Measurements from ENCODE around the gene NTN3.

NTN3 gene

DNA sequence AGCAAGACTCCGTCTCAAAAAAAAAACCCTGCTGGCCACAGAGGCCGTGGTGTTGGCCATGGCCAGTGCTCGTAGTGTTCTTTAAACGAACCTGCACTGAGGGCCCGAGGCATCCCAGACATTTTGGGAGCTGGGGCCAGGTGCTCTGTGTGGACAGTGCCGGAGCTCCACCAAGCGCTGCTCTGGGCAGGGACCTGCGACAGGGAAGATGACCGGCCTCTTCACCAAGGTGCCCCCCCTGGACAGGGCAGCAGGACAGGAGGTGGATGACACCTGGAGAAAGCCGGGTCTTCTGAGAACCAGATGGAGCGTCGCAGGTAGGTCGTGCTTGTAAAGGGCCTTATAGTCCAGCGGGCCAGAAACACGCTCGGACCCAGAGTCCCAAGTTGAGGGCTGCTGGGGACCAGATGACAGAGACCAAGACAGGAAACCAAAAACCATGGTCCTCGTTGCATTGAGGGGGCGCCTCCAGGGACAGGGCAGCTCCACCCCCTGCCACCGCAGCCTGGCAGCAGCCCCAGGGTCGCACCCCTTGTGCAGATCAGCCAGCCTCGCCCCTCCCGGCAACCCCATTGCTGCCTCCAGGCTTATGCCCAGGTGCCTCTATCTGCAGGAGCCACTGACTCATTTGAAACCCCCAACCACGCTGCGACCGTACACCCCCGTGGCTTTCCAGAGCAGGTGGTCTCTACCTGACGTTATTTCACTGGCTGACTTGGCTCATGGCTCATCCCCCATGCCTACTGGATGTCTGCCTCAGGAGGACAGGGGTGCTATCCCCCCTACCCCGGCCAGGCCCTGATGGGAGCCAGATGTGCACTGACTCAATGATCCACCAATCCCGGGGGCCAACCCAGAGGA, 4.2 kb upstream of the NTN3 start:
- no peak for DNase-seq (ENCODE audit: low read depth in 2 of 2)

DNA sequence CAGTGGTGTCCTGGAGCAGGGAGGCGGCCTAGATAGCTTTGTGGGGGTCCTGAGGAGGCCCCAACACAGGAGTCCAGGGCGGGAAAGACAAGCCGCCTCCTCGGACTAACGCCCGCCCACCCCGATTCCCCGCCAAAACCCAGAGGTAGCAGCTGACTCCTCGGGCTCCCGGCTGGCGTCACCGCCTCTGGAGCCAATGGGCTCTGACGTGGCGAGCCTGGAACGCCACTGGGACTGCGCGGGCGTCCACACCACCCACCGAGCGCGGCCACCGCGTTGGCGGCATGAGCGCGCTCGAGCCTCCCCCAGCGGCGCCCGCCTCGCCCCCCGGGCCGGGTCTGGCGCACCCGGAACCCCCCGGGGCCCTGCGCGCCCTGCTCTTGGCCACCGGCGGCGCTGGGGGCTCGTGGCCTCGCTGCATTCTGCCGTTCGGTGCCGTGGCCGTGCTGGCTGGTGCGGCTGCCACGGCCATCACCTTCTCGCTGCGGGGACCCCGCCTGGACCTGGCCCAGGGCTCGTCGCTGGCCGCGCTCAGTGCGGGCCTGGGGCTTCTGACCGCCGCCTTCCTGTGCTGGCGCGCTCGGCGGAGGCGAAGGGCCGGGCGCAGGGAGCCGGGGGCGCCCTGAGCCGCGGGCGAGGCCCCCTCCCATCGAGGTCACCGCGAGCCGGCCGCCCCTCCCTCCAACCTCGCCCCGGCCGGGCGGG, 3.4 kb upstream of the NTN3 start:
- no peak for DNase-seq (ENCODE audit: low read depth in 2 of 2)

DNA sequence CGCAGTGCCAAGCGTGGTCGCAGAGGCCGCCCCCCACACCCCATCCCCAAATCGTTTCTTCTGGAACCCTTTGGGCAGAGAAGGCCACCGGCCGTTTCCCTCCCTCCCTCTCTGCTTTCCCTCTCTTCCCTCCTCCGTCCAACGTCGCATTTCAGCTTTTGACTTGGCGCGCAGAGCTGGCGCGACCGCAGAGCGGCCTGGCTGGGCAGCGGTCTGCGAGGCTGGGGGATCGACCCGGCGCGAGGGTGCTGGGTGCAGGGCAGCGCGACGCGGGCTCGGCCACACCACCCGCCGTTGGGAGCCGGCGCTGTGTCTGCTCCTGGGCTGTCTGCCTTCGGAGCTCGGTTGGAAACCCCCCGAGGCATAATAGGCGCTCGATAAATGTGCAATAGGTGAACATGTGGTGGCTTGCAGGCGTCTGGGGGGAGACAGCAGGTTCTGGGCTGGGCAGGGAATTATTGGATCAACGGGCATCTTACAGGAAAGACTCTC, 2.8 kb upstream of the NTN3 start:
- no peak for DNase-seq (ENCODE audit: low read depth in 2 of 2)

DNA sequence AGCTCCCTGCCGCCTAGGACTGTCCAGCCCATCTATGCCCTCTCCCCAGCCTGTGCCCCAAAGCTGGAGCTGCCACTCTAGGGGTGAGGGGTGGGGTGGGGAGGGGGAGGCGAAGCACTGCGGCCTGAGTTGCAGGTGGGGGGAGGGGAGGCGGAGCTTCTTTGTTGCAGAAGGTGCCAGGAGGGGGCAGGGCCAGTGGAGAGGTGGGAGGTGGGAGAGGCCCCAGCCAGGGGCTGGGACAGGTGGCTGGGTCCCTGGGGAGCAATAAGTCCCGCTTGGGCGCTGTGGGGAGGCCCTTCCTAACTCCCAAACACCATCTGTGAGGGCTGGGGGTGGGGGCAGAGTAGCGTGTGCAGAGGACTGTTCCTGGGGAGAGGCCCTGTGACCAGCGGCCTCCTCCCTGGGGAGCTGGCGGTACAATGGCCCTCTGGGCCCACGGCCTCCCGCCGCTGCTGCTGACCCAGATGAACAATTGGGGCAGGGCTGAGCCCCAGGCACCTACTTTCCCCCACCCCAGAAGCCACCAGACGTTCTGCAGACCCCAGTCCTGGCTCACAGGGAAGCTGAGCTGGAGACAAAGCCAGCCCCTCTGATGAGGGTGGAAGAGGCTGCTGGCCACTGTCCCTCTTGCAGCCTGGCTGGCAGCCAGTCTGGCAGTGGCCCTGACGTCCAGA, 2.2 kb upstream of the NTN3 start:
- DNase-seq (ENCODE audit: low read depth in 2 of 2), result no peak

DNA sequence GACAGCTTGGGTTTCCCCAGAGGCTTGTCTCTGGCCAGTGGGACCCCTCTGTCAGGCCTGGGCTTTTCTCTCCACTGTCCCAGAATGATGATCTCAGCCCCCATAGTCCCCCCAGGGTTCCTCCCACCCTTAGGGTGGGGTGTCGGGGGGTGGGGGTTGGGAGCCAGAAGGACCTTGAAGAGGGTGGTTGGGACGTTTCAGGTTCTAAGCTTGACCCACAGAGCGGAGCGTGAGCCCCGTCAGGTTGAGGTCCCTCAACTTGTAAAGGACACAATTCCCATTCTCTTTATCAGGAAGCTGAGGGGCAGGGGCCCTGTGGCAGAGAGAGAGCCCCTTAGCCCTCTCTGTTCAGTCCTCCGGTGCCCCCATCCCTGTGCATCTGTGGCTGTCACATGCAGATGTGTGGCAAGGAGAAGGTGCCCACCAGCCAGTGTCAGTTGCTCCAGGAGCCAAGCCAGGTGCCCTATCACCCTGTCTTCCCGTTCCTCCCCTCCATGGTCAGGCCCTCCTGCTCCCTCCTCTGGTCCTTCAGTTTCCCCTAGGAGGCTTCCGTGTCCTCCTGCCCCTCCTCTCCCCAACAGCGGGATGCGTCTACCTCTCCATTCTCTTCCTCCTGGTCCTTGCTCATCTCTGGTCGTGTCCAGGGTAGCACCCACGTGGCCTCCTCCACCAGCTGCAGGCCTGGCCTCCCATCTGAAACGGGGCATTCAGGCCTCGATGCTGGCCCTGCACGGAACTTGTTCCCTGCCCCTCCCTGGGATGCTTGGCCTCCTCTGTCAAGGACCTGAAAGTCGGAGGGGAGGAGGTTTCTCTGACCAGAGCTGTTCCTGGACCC, 1.5 kb upstream of the NTN3 start:
- no peak for DNase-seq (ENCODE audit: low read depth in 2 of 2)

DNA sequence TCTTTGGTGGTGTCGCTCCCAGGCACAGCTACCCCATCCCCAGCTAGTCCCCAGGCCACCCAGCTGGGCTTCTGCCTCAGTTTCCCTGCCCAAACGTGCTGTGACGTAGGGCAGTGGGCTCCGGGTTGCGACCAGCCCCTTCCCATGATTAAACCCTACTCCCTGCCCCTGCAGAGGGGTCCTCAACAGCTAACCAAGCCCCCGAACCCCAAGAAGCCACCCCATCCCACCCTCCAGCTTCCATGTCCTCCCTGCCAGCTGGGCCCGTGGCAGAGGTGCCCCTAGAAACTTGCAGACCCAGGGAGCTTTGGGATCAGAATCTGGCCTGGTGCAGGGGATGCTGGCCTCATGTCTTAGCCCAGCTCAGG, 879 bp upstream of the NTN3 start:
- DNase-seq (ENCODE audit: low read depth in 2 of 2), result no peak

DNA sequence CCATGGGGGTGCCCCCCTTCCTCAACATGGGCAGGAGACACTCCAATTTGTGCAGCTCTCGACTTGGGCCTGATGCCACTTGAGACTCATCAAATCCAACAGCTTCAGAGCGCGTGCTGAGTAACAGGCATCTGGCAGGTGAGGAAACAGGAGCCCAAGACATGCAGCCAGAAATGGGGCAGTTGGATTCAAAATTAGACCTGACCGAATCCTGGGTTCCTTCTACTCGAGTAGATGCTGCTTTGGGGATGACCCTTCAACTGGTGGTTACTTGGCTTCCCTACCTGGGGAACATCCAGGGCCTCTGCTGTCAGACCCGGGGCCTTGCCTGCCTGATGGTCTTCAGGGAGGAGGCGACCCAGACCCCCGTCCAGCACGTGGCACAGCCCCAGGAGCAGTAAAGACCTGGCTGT, 488 bp upstream of the NTN3 start:
- DNase-seq (ENCODE audit: low read depth in 2 of 2), result no peak

DNA sequence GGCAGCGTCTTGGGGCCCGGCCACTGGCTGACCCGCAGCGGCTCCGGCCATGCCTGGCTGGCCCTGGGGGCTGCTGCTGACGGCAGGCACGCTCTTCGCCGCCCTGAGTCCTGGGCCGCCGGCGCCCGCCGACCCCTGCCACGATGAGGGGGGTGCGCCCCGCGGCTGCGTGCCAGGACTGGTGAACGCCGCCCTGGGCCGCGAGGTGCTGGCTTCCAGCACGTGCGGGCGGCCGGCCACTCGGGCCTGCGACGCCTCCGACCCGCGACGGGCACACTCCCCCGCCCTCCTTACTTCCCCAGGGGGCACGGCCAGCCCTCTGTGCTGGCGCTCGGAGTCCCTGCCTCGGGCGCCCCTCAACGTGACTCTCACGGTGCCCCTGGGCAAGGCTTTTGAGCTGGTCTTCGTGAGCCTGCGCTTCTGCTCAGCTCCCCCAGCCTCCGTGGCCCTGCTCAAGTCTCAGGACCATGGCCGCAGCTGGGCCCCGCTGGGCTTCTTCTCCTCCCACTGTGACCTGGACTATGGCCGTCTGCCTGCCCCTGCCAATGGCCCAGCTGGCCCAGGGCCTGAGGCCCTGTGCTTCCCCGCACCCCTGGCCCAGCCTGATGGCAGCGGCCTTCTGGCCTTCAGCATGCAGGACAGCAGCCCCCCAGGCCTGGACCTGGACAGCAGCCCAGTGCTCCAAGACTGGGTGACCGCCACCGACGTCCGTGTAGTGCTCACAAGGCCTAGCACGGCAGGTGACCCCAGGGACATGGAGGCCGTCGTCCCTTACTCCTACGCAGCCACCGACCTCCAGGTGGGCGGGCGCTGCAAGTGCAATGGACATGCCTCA, 773 bp downstream of the NTN3 start:
- DNase-seq (ENCODE audit: low read depth in 2 of 2), result no peak

DNA sequence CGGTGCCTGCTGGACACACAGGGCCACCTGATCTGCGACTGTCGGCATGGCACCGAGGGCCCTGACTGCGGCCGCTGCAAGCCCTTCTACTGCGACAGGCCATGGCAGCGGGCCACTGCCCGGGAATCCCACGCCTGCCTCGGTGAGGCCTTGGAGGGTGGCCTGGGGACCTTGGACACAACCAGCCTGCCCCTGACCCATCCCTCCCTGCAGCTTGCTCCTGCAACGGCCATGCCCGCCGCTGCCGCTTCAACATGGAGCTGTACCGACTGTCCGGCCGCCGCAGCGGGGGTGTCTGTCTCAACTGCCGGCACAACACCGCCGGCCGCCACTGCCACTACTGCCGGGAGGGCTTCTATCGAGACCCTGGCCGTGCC, 1.4 kb downstream of the NTN3 start:
- DNase-seq (ENCODE audit: low read depth in 2 of 2), result no peak

DNA sequence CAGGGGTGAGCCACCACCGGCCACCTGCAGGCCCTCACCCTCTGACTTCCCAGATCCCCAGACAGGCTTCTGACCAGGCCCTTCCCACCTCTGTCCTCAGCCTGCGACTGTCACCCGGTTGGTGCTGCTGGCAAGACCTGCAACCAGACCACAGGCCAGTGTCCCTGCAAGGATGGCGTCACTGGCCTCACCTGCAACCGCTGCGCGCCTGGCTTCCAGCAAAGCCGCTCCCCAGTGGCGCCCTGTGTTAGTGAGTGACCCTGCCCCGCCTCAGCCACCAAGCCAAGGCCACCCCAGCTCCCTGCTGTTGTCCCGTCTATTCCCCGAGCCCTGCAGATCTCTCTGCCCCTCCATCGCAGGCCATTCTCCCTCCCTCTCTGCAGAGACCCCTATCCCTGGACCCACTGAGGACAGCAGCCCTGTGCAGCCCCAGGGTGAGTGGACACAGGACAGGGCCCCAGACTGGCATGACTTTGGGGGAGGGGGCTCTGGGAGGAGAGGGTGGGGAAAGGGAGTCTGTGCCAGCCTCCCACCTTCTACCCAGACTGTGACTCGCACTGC, 1.9 kb downstream of the NTN3 start:
- no peak for DNase-seq (ENCODE audit: low read depth in 2 of 2)

DNA sequence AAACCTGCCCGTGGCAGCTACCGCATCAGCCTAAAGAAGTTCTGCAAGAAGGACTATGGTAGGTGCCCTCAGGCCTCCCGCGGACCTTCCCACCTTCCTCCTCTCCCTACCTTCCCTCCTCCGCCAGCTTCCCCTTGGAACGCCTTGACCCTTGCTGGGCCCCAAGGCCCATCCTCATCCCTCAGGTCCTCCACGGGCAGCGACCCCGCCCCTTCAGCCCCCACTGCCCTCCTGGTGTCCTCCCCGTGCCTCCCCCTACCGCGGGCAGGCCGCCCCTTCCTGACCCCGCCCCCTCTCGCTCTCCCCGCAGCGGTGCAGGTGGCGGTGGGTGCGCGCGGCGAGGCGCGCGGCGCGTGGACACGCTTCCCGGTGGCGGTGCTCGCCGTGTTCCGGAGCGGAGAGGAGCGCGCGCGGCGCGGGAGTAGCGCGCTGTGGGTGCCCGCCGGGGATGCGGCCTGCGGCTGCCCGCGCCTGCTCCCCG, 2.4 kb downstream of the NTN3 start:
- DNase-seq (ENCODE audit: low read depth in 2 of 2), result peak in 1 of 2 donors; percentile 32

DNA sequence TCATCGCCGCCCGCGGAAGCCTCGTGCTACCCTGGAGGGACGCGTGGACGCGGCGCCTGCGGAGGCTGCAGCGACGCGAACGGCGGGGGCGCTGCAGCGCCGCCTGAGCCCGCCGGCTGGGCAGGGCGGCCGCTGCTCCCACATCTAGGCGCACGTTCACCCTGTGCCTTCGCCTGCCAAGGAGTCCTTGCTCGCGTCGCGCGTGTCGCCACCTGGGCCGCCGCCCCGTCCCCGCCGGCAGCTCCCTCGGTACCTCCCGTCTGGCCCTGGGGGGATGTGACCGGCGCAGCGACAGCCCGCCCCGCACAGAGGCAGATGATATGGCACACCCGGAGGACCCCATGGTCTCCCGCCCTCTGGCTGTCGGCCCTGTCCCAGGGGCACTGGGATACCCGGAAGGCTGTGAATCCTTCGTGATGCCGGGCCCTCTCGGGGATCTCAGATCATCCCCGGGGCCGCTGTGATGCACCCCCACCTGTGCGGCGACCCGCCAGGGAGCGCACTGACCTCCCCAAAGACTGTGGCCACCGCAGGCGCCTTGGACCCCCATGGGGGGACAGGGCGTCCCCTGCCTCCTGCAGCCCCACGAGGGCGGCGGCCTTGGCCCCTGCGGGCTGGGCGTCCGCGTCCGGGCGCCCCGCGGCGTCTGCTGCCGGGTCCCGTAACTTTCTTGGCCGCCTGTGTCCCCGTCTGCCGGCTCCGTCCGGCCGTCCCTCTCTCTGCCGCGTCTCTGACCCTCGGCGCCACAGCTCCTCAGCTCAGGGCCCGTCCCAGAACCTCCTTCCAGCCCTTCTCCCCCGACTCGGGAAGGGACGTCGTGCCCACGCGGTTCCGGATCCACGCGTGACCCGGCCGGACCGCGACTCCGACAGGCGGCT, 3.1 kb downstream of the NTN3 start:
- DNase-seq (ENCODE audit: low read depth in 2 of 2), result peak; percentile 41 to 45

DNA sequence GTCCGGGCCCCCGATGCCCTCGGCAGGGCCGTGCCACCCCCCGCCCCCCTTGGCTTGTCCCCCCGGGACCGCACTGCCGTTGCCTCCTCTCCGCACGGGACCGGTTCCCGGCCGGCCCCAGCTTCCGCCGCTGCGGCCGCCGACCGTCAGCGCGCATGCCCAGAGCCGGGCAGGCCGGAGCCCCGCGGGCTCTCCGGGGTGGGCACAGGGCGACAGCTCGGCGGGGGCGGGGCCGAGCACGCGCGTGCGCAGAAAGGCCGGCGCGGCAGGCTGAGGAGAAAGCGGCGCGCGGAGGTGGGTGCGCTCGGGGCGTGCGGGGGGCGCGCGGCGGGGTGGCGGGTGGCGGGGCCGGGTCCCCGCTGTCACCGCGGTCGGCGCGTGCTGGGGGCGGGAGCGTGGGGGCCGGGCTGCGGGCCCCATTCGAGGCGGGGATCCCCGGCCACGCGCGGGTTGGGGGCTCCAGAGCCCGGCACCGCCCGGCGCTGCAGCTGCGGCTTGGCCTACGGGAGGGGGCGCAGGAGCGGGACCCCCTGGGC, 3.8 kb downstream of the NTN3 start, which contains the start of gene TBC1D24:
Gene TBC1D24, plus strand, starts transcription at position 251 of the 536 bp plus-strand sequence. CDS start 21,022 bp downstream, outside the sequence.
- DNase-seq (ENCODE audit: low read depth in 2 of 2), result peak; percentile 69 to 84

DNA sequence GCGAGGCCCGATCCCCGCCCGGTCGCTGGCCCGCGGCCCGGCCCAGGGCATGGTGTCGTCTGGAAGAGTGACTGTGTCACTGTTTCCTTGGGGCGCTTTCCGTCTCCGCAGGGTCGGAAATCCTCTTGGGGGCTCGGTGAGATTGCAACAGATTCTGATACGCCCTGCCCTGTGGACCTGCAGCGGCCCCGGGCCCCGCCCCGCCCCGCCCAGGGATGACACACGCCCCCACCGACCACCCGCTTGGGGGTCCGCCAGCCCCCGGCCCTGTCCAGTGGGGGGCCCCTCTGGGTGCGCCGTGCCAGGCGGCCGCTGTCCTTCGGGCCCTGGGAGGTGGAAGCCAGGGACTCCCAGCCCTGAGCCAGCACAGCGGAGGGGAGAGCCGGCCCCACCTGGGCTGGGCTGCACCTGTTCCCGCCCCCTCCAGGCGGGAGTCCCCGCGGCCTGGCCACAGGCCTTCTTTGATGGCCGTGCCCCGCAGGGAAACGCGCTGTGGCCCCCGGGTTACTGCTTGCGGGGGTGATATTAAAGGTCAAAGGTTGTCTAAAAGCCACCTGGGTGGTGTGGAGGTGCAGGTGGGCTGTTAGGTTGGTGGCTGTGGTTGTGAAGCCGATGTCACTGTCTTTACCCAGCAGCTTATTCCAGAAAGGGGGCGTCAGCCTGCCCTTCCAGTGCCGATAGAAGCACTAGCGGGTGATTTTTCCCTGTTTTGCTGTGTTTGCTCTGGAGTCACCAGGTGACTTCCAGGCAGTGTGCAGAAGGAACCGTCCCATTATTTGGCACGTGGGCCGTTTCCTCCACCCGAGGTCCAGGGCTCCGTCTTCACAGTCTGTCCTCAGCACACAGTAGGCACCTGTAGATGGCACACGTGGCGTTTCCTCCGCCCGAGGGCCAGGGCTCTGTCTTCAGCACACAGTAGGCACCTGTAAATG, 4.6 kb downstream of the NTN3 start:
- DNase-seq (ENCODE audit: low read depth in 2 of 2), result no peak

DNA sequence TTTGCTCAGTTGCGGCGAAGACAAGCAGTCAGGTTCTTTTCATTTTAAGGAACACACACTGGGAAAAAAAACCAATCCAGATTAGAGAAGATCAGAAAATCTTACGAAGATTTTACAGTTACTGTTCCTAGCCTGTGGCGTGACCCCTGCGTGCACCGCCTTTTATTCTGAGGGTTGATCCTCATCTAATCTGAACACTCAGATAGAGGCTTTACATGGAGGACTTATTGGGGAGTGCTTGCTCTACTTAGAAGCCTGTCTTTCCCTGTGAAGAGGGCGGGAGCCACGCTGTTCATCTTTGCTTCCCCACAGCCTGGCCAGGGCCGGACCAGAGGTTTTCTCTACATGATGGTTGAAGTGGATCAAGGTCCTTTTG, 5.2 kb downstream of the NTN3 start:
- no peak for DNase-seq (ENCODE audit: low read depth in 2 of 2)

DNA sequence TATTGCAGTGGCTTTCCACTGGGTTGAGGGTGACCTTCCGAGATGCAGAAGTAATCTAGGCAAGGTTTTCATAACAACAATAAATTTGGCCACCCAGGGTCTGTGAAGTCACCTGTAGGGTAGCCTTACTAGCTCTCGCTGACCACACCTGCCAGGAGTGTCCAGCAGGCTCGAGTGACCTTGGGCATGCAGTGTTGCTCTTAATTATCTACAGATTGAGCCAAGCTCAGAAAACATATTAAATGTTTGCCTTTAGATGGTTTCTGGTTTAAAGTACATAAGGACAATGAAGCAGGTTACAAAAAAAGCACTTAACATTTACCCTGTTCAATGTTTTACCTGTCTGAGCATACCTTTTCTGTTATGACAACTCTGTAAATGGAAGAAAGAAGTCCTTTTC, 5.6 kb downstream of the NTN3 start:
- no peak for DNase-seq (ENCODE audit: low read depth in 2 of 2)

DNA sequence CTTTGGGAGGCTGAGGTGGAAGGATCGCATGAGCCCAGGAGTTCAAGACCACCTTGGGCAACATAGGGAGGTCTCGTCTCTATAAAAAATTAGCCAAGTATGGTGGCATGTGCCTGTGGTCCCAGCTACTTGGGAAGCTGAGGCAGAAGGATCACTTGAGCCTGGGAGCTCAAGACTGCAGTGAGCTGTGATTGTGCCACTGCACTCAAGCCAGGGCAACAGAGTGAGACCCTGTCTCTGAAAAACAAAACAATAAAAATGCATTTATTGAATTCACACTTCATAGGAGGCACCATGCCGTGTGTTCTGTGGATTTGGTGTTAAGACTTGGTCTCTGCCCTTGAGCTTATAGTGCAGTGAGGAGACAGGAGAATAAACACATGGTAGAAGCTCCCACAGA, 6.2 kb downstream of the NTN3 start:
- DNase-seq (ENCODE audit: low read depth in 2 of 2), result no peak

DNA sequence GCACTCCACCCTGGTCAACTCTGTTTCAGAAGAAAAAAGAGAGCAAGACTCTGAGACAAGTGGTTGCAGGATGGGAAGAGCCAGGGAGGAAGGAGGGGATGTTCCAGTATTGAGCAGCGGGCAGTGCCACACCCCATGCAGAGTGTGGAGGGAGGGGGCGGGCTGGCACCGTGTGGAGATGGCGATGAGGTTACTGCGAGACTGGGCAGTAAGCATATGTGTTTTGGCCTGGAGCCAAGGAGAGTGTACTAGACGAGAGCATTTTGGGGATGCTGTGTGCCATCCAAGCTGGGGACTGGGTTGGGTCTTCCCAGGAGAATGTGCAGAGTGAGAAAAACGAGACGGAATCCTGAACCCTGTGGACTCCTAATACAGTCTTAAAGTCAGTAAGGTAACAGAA, 7.2 kb downstream of the NTN3 start:
- no peak for DNase-seq (ENCODE audit: low read depth in 2 of 2)

Data from stimulated activated CD4-positive, alpha-beta T cell treated with anti-CD3 and anti-CD28 coated beads, Interleukin-1b, Interleukin-23, amount 100 ng/mL, for 4 hours (primary cell).